HEK293 (cell line): ENCODE measurements around the gene PC.

Source experiments
- CTCF ChIA-PET: fragments of 350-600 bp; formaldehyde crosslinking; extraction: SDS; loops from one replicate; lab custom pipeline; 2021; ENCODE audit warnings: antibody characterized with exemption; lab: Yijun Ruan, JAX
- POLR2A ChIA-PET: fragments of 300-600 bp; formaldehyde crosslinking; extraction: SDS; loops from one replicate; lab custom pipeline; 2020; ENCODE audit warnings: antibody characterized with exemption, inconsistent platforms; lab: Yijun Ruan, JAX
- H3K27ac ChIP-seq: fragments of 200-500 bp; sonication (Bioruptor generic); 2 replicates; pipeline ENCODE4 v1.5.1; 2014; ENCODE audit warnings: low read depth, low read length, control low read depth, inconsistent platforms; ENCODE audit errors: extremely low read depth
- H3K36me3 ChIP-seq, 2 experiments: fragments of 200-500 bp in 1 of 2; sonication (Bioruptor generic) in 1 of 2; 1 replicate in 1 of 2; 2 replicates in 1 of 2; pipeline ENCODE4 v1.5.1; 2014 to 2017; ENCODE audit warnings: inconsistent platforms in 2 of 2, low read length in 2 of 2; ENCODE audit not compliant: control insufficient read depth in 2 of 2, insufficient read depth in 1 of 2
- H3K4me1 ChIP-seq: fragments of 200-500 bp; sonication (Bioruptor generic); 2 replicates; pipeline ENCODE4 v1.5.1; 2014; ENCODE audit warnings: mild to moderate bottlenecking, low read length, inconsistent platforms; ENCODE audit not compliant: control insufficient read depth, insufficient read depth
- H3K4me3 ChIP-seq: 2 replicates; pipeline ENCODE4 v1.5.1; 2011; ENCODE audit warnings: low read depth, mild to moderate bottlenecking, control low read depth, low read length, moderate library complexity
- H3K9me3 ChIP-seq: fragments of 200-500 bp; sonication (Bioruptor generic); 2 replicates; pipeline ENCODE4 v1.5.1; 2014; ENCODE audit warnings: low read depth, low read length, inconsistent platforms; ENCODE audit not compliant: control insufficient read depth, insufficient read depth
- BCL11A ChIP-seq: fragments of 450-650 bp; formaldehyde crosslinking; IDR thresholded peaks from 2 replicates; pipeline ENCODE4 v1.5.1; 2016; ENCODE audit warnings: low read depth, missing biosample characterization, missing genetic modification characterization
- KLF1 ChIP-seq: fragments of 450-650 bp; formaldehyde crosslinking; IDR thresholded peaks from 2 replicates; pipeline ENCODE4 v1.5.1; 2016; ENCODE audit warnings: missing biosample characterization, missing genetic modification characterization
- KLF17 ChIP-seq: fragments of 450-650 bp; formaldehyde crosslinking; IDR thresholded peaks from 2 replicates; pipeline ENCODE4 v1.5.1; 2016; ENCODE audit warnings: missing biosample characterization, missing genetic modification characterization
- MYNN ChIP-seq: fragments of 450-650 bp; formaldehyde crosslinking; IDR thresholded peaks from 2 replicates; pipeline ENCODE4 v1.5.1; 2016; ENCODE audit warnings: missing biosample characterization, missing genetic modification characterization, borderline replicate concordance
- ZBTB48 ChIP-seq: fragments of 450-650 bp; formaldehyde crosslinking; IDR thresholded peaks from 2 replicates; pipeline ENCODE4 v1.5.1; 2016; ENCODE audit warnings: missing biosample characterization, missing genetic modification characterization
- ZEB2 ChIP-seq: fragments of 450-650 bp; formaldehyde crosslinking; IDR thresholded peaks from 2 replicates; pipeline ENCODE4 v1.5.1; 2016; ENCODE audit warnings: missing biosample characterization, missing genetic modification characterization
- ZNF114 ChIP-seq: fragments of 450-650 bp; formaldehyde crosslinking; IDR thresholded peaks from 2 replicates; pipeline ENCODE4 v1.5.0; 2017; ENCODE audit warnings: missing biosample characterization, missing genetic modification characterization
- ZNF223 ChIP-seq: fragments of 450-650 bp; formaldehyde crosslinking; IDR thresholded peaks from 2 replicates; pipeline ENCODE4 v1.5.1; 2016; ENCODE audit warnings: missing biosample characterization, missing genetic modification characterization
- ZNF292 ChIP-seq: fragments of 450-650 bp; formaldehyde crosslinking; IDR thresholded peaks from 2 replicates; pipeline ENCODE4 v1.5.1; 2016; ENCODE audit warnings: low read depth, missing biosample characterization, missing genetic modification characterization, borderline replicate concordance
- ZNF324 ChIP-seq: fragments of 450-650 bp; formaldehyde crosslinking; IDR thresholded peaks from 2 replicates; pipeline ENCODE4 v1.5.1; 2016; ENCODE audit warnings: missing biosample characterization, missing genetic modification characterization
- ZNF350 ChIP-seq: fragments of 450-650 bp; formaldehyde crosslinking; IDR thresholded peaks from 2 replicates; pipeline ENCODE4 v1.5.0; 2017; ENCODE audit warnings: missing biosample characterization, mild to moderate bottlenecking, missing genetic modification characterization
- ZNF394 ChIP-seq: fragments of 450-650 bp; formaldehyde crosslinking; IDR thresholded peaks from 2 replicates; pipeline ENCODE4 v1.5.1; 2016; ENCODE audit warnings: missing biosample characterization, missing genetic modification characterization, mild to moderate bottlenecking, moderate library complexity, borderline replicate concordance
- ZNF660 ChIP-seq: fragments of 450-650 bp; IDR thresholded peaks from 2 replicates; pipeline ENCODE4 v1.5.1; 2018; ENCODE audit warnings: missing biosample characterization, mild to moderate bottlenecking, missing genetic modification characterization
- ZNF692 ChIP-seq: fragments of 450-650 bp; formaldehyde crosslinking; IDR thresholded peaks from 2 replicates; pipeline ENCODE4 v1.5.1; 2016; ENCODE audit warnings: missing biosample characterization, missing genetic modification characterization
- ZNF747 ChIP-seq: fragments of 450-650 bp; formaldehyde crosslinking; IDR thresholded peaks from 2 replicates; pipeline ENCODE4 v1.5.1; 2016; ENCODE audit warnings: missing biosample characterization, missing genetic modification characterization
- ZNF792 ChIP-seq: fragments of 450-650 bp; formaldehyde crosslinking; IDR thresholded peaks from 2 replicates; pipeline ENCODE4 v1.5.1; 2016; ENCODE audit warnings: missing biosample characterization, missing genetic modification characterization
- TF ChIP-seq, protein P1 (sequence below): fragments of 450-650 bp; formaldehyde crosslinking; IDR thresholded peaks from 2 replicates; pipeline ENCODE4 v1.5.1; 2017; ENCODE audit warnings: missing biosample characterization, missing genetic modification characterization
- TF ChIP-seq, protein P2 (sequence below): fragments of 450-650 bp; formaldehyde crosslinking; IDR thresholded peaks from 2 replicates; pipeline ENCODE4 v1.5.1; 2016; ENCODE audit warnings: missing biosample characterization, missing genetic modification characterization, borderline replicate concordance
- TF ChIP-seq, protein P3 (sequence below): fragments of 450-650 bp; formaldehyde crosslinking; IDR thresholded peaks from 2 replicates; pipeline ENCODE4 v1.5.1; 2016; ENCODE audit warnings: missing biosample characterization, missing genetic modification characterization

PC gene

GRCh38 chr11:66815646-66816045, 142.5 kb downstream of the PC start:
- TF ChIP-seq ZNF747 (tag by site-specific recombination) (no peak), MYNN (tag by site-specific recombination) (no peak), ZNF660 (no peak)
- TF ChIP-seq, protein P1, sequence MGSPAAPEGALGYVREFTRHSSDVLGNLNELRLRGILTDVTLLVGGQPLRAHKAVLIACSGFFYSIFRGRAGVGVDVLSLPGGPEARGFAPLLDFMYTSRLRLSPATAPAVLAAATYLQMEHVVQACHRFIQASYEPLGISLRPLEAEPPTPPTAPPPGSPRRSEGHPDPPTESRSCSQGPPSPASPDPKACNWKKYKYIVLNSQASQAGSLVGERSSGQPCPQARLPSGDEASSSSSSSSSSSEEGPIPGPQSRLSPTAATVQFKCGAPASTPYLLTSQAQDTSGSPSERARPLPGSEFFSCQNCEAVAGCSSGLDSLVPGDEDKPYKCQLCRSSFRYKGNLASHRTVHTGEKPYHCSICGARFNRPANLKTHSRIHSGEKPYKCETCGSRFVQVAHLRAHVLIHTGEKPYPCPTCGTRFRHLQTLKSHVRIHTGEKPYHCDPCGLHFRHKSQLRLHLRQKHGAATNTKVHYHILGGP: no peak
- Histone ChIP-seq H3K9me3 (no peaks in the 10 kb centered on the region), H3K4me1 (no peaks in the 10 kb centered on the region), H3K36me3 (peaks cover 0 to 3% of the 10 kb centered on the region in 2 experiments; a peak in 1 of 3 replicates), H3K4me3 (no peak overlapping the region), H3K27ac (no peak overlapping the region)
- POLR2A ChIA-PET: no interaction called here
- CTCF ChIA-PET: interaction anchor here (0.7 kb wide), 2 partner anchors 65 to 1017 kb away, joined by 3 read pairs; no protein-coding TSS in a partner anchor

- no peak for TF ChIP-seq BCL11A
- TF ChIP-seq, protein P2, sequence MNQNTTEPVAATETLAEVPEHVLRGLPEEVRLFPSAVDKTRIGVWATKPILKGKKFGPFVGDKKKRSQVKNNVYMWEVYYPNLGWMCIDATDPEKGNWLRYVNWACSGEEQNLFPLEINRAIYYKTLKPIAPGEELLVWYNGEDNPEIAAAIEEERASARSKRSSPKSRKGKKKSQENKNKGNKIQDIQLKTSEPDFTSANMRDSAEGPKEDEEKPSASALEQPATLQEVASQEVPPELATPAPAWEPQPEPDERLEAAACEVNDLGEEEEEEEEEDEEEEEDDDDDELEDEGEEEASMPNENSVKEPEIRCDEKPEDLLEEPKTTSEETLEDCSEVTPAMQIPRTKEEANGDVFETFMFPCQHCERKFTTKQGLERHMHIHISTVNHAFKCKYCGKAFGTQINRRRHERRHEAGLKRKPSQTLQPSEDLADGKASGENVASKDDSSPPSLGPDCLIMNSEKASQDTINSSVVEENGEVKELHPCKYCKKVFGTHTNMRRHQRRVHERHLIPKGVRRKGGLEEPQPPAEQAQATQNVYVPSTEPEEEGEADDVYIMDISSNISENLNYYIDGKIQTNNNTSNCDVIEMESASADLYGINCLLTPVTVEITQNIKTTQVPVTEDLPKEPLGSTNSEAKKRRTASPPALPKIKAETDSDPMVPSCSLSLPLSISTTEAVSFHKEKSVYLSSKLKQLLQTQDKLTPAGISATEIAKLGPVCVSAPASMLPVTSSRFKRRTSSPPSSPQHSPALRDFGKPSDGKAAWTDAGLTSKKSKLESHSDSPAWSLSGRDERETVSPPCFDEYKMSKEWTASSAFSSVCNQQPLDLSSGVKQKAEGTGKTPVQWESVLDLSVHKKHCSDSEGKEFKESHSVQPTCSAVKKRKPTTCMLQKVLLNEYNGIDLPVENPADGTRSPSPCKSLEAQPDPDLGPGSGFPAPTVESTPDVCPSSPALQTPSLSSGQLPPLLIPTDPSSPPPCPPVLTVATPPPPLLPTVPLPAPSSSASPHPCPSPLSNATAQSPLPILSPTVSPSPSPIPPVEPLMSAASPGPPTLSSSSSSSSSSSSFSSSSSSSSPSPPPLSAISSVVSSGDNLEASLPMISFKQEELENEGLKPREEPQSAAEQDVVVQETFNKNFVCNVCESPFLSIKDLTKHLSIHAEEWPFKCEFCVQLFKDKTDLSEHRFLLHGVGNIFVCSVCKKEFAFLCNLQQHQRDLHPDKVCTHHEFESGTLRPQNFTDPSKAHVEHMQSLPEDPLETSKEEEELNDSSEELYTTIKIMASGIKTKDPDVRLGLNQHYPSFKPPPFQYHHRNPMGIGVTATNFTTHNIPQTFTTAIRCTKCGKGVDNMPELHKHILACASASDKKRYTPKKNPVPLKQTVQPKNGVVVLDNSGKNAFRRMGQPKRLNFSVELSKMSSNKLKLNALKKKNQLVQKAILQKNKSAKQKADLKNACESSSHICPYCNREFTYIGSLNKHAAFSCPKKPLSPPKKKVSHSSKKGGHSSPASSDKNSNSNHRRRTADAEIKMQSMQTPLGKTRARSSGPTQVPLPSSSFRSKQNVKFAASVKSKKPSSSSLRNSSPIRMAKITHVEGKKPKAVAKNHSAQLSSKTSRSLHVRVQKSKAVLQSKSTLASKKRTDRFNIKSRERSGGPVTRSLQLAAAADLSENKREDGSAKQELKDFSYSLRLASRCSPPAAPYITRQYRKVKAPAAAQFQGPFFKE (tag by site-specific recombination): no peak
- TF ChIP-seq ZEB2 (tag by site-specific recombination): no peak
- Histone ChIP-seq H3K27ac (no peak overlapping the region), H3K4me3 (no peak overlapping the region), H3K36me3 (peaks cover 0 to 3% of the 10 kb centered on the region in 2 experiments; a peak in 1 of 3 replicates), H3K4me1 (no peaks in the 10 kb centered on the region), H3K9me3 (no peaks in the 10 kb centered on the region)
- ChIA-PET POLR2A (no interaction called here), CTCF (interaction anchor here (1.5 kb wide), 1 partner anchor 137 kb away, joined by 4 read pairs; the partner anchor contains the start of gene RBM4B)
These were observed 143.5 kb downstream of the PC start for GRCh38 chr11:66814678-66815077.

- no peaks in the 10 kb centered on the region for H3K4me1 ChIP-seq
- no peak overlapping the region for H3K4me3 ChIP-seq
- H3K27ac ChIP-seq: no peak overlapping the region
- ChIA-PET POLR2A (no interaction called here), CTCF (interaction anchor here (0.5 kb wide), 1 partner anchor 378 kb away, joined by 3 read pairs; no protein-coding TSS in a partner anchor)
- no peaks in the 10 kb centered on the region for H3K9me3 ChIP-seq
- no peaks in the 10 kb centered on the region for H3K36me3 ChIP-seq
- no peak for TF ChIP-seq ZBTB48
- no peak for TF ChIP-seq KLF17 (tag by site-specific recombination)
- TF ChIP-seq ZNF292 (tag by site-specific recombination): no peak
- no peak for TF ChIP-seq ZNF223 (tag by site-specific recombination)
- TF ChIP-seq ZNF692 (tag by site-specific recombination): no peak
- TF ChIP-seq ZNF324 (tag by site-specific recombination): no peak
- TF ChIP-seq ZNF394 (tag by site-specific recombination): no peak
- no peak for TF ChIP-seq ZNF114
- TF ChIP-seq ZNF350: no peak
- TF ChIP-seq, protein P3, sequence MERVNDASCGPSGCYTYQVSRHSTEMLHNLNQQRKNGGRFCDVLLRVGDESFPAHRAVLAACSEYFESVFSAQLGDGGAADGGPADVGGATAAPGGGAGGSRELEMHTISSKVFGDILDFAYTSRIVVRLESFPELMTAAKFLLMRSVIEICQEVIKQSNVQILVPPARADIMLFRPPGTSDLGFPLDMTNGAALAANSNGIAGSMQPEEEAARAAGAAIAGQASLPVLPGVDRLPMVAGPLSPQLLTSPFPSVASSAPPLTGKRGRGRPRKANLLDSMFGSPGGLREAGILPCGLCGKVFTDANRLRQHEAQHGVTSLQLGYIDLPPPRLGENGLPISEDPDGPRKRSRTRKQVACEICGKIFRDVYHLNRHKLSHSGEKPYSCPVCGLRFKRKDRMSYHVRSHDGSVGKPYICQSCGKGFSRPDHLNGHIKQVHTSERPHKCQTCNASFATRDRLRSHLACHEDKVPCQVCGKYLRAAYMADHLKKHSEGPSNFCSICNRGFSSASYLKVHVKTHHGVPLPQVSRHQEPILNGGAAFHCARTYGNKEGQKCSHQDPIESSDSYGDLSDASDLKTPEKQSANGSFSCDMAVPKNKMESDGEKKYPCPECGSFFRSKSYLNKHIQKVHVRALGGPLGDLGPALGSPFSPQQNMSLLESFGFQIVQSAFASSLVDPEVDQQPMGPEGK: no peak
- no peak for TF ChIP-seq ZNF792 (tag by site-specific recombination)
- no peak for TF ChIP-seq KLF1 (tag by site-specific recombination)
- TF ChIP-seq MYNN (tag by site-specific recombination): no peak
These were observed 147.5 kb downstream of the PC start for GRCh38 chr11:66810576-66811185.
